GM19328 (cell line): ENCODE measurements around the gene TMEM178B.
"Not testable (repeated sequence)": the region's sequence is repeated elsewhere in the genome, so short reads cannot be mapped to it uniquely, and the experiment has no call there.

Experiments
- ATAC-seq: cut with Tn5 transposase; IDR thresholded peaks from one replicate; pipeline ENCODE4 v1.9.1; 2021; ENCODE audit warnings: mild to moderate bottlenecking, moderate library complexity; ENCODE audit not compliant: unreplicated experiment

TMEM178B gene

GRCh38 chr7:141375442-141375841, 301.6 kb downstream of the TMEM178B start:
- ATAC-seq, result no peak

DNA sequence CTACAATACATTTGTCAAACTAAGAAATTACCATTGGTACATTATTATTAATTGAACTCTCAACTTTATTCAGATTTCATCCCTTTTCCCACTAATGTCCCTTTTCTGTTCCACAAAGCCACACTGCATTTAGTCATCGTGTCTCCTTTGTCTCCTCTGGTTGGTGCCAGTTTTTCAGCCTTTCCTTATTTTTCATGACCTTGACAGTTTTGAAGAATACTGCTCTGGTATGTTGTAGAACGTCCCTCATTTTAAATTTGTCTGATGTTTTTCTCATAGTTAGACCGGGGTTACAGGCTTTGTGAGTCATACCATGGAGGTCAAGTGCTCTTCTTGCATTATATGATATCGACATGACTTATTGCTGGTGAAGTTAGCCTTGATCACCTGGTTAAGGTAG, 304.0 kb downstream of the TMEM178B start:
- no peak for ATAC-seq

- no peak for ATAC-seq
These were observed 304.5 kb downstream of the TMEM178B start for GRCh38 chr7:141378405-141378804.

GRCh38 chr7:141381794-141382427, 308.0 kb downstream of the TMEM178B start:
- no peak for ATAC-seq

DNA sequence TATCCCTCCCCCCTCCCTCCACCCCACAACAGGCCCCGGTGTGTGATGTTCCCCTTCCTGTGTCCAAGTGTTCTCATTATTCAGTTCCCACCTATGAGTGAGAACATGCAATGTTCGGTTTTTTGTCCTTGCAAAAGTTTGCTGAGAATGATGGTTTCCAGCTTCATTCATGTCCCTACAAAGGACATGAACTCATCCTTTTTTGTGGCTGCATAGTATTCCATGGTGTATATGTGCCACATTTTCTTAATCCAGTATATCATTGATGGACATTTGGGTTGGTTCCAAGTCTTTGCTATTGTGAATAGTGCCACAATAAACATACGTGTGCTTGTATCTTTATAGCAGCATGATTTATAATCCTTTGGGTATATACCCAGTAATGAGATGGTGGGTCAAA, 309.5 kb downstream of the TMEM178B start:
- not testable (repeated sequence) for ATAC-seq

DNA sequence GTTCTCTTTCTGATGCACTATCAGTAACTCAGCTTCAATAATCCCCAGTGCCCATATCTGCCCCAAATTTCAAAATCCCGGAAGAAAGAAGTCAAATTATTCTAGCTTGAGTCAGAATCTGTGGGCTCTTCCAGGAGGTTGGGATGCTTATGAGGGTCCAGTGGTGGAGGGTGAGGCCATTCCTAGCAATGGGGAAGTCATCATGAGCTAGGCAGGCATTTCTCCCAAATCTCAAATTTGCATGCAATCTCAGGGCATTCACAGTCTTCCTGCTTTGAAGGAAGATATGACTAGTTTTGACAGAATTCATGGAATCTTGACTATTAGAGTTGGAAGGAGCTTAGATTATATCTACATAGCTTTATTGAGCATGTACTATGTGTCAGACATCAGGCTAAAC, 313.0 kb downstream of the TMEM178B start:
- ATAC-seq, result no peak

DNA sequence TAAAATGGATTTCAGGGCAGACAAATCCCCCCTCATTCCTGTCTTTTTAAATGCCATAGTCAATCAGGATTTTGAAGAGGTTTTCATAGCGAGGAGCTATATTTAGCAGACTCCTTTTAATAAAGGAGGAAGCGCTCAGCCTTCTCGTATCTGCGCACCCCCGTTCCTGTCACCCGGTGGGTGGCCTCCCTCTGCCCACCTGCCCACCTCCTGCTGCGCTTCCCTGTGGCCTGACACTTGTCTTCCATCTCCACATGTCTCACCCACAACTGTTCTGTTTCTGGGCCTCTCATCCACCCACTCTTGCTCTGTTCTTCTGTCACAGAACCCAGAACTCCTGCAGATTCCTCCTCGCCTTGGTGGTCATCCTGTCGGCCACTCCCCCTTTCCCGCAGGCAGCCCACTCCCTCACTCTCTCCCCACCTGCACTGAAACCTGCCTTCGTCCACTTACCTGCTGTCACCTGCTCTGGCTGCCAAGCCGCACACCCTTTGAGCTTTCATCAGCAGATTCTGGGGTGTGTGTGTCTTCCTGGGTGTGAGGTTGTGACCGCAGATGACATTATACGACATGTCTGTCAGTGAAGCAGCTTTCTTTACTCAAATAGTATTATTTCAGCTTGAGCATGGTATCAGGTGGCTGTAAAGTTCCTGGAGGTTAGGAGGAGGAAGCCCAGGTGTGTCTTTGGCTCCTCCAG, 313.8 kb downstream of the TMEM178B start:
- no peak for ATAC-seq

DNA sequence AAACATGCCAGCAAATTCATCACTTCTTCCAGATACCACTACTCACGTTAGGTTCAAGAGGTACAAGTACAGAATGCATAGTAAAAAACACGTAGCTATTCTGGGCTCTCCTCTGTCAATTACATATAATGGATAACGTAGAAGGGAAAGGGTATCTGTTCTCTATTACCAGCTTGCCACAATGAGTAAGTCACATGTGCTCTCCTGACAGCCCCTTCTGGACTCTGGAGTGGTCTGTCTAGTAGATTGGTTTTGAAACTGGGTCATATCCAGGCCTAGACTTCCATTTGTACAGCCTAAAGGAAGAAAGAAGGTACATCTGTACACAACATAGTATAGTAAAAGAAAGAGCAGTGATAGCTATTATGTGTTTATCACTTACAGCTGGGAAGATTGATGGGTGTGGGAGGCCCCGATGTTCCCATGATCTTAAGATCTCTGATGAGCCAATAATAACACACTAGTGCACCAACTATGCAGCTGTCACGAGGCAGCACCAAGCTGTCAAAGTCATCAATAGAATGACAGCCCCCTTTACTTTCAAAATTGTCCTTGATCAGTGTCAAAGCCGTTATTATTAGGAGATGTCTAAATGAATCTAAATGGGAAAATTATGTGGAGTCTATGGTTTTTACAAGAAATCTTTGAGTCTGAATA, 315.4 kb downstream of the TMEM178B start:
- no peak for ATAC-seq

DNA sequence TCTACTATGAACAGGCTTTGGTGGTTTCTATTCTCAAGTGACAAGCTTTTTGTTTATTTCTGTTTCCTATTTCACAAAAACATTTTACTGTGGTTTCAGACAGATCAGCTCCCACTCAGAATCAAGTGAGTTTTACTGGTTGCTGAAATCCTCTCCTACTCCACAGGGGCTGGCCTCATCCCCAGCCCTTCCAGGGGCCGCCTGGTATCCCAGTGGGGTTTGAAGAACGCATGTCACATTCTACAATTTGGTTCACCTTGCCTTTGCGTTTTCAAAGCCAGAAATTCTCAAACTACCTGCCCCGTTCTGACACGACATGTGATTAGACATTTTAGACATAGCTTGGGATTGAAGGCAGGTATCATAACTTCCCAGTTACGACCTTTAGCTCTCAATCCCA, 316.5 kb downstream of the TMEM178B start:
- ATAC-seq, result no peak

DNA sequence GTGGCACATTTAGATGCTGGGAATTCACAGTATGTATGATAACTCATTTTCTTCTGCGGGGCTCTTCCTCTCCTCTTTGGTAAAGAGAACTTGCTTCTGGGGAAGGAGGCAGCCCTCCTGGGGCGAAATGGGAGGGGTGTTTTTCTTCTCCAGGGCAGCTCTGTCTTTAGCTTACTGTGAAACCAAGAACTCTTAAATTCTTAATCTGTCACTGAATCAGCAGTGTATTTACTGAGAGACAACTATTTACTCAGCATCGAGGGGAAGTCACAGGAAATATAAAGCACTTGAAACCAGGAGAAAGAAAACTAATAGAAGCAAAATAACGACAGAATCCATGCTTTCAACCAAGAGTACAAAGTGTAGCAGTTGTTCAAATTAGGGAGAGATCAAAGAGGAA, 319.2 kb downstream of the TMEM178B start:
- ATAC-seq, result no peak

- no peak for ATAC-seq
These were observed 323.6 kb downstream of the TMEM178B start for GRCh38 chr7:141397236-141398163.

- no peak for ATAC-seq
These were observed 326.5 kb downstream of the TMEM178B start for GRCh38 chr7:141400356-141400755.

DNA sequence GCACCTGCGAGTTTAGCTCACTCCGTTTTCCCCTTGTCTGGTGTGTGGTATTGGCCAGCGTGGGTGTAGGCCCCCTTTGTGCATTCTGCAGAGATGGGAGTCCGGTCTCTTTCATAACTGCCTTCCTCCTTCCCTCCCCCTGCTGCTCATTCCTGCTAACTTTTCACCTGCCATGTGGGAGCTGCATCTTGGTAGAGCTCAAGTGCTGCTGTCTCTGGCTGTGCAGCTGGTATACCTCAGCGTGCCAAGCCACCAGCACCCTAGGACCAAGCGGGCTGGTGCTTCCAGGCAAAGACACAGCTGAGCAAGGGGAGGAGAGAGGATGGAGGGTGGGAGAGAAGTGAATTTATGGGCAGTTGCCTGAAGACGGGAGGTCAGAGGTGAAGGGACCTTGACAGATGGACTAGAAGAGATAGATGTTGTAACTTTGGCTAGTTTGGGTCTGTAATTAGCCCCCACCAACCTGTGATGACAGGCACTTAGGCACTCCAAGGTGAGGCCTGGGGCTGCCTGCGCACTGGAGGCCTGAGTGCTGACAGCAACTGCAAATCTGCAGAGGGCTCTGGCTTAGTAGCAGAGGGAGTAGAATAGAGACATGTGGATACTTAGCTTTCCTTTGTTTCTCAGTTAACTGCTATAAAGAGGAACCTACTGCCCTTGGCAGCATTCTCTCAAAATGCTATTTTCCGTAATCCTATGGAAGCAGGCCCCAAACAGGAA, 328.6 kb downstream of the TMEM178B start:
- ATAC-seq, result no peak

DNA sequence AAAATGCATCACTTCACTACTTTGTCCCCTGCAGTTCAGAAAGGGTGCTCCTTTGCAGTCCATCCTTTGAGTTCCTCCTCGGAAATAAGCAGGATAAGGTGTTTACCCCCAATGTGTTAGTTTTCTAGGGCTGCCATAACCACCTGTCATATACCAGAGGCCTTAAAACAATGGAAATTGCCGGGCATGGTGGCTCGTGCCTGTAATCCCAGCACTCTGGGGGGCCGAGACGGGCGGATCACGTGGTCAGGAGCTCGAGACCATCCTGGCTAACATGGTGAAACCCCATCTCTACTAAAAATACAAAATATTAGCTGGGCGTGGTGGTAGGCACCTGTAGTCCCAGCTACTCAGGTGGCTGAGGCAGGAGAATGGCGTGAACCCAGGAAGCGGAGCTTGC, 330.0 kb downstream of the TMEM178B start:
- ATAC-seq, result not testable (repeated sequence)

DNA sequence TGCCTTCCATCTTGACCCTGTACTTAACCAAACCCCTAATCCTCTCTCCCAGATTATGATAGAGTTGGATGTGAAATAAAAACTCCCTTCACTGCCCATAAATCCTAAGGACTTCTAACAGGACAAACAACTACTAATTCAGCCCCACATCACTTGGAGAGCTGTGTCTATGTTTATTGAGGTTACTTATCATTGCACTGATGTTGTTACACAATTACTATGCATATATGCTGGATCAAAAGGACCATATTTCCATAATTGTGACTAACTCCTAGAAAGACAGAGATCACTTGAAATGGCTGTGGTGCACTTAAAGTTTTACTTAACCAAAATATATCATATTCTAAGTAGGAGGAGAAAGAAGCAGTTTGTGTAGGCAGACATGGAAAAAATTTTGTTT, 332.5 kb downstream of the TMEM178B start:
- ATAC-seq, result no peak

GRCh38 chr7:141407893-141408292, 334.0 kb downstream of the TMEM178B start:
- ATAC-seq, result no peak

DNA sequence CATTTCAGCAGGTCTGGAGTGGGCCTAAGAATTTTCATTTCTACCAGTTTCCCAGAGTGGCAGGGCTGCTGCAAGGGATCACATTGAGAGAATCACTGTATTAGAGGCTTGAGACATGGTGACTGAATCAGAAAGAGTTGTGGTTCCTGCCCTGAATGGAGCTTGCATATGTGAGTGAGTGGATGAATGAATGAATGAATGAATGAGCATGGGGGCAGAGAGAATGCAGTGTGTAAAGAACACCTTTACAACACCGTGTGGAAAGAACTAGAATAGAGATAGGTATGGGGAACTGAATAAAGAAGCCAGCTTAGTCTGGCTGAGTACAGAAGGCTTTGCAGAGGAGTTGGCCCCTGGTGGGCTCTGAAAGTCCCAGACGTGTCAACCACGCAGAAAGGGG, 334.6 kb downstream of the TMEM178B start:
- ATAC-seq, result no peak

GRCh38 chr7:141409219-141409618, 335.4 kb downstream of the TMEM178B start:
- no peak for ATAC-seq

DNA sequence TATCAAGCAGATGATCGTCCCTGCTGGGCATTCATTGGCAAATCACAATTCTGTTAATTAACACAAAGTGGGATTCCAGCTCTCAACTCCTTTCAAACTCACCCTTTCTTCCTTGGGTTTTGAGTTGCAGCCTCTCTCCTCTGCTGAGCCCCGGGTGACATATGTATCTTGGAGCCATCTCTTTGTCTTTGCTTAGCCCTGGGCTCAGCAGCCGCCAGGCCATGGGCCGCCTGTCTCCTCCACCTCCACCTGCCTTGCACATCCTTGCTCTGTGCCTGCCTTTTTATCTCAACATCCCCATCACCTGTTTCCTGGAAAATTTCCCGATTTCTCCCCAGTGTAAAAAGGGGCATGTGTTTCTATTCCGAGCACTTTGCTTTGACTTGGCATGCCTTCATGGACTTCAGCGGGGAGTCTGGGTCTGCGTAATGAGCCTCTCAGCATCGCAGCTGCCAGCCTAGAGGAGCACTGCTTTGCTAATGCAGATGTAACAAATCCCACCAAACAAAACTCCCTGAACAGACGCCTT, 336.0 kb downstream of the TMEM178B start:
- no peak for ATAC-seq

DNA sequence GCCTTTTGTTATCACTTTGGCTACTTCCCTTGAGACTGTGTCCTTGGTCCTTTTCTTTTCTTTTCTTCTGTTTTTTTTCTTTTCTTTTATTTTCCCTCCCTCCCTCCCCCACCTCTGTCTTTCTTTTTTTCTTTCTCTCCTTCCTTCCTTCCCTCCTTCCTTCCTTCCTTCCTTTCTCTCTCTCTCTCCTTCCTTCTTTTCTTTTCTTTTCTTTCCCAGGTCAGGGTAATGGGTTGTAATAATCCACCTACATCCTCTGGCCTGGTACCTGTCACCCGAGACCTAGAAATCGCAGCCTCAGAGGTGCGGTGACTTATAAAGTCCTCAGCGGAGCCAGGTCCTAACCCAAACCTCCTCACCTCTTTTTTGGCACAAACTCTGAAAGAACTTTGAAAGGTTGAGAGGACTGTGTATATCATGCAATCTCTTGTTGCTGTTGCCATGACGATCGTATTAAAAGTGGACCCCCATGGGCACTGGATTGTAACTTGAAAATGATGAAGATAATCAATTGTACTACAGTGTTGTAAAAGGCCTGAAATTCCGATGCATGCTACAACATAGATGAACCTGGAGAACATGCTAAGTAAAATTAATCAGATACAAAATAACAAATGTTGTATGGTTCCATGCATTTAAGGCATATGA, 336.6 kb downstream of the TMEM178B start:
- ATAC-seq, result no peak
